Left lobe of liver (tissue), 2 donors: Measurements from ENCODE around the gene FARSA. TPM values are rescaled to one million over a fixed set of nuclear protein-coding genes. Genes with fewer than 3 reads are reported as not detected.
A peak's percentile ranks its signal among the peaks of the same experiment; 100 is the strongest.
"Not testable (repeated sequence)": the region's sequence is repeated elsewhere in the genome, so short reads cannot be mapped to it uniquely, and the experiment has no call there.

Source experiments
- ATAC-seq: fragments of 200-7000 bp; cut with Tn5 transposase; one replicate; pipeline ENCODE4 v1.9.1; 2020; ENCODE audit warnings: mild to moderate bottlenecking, moderate library complexity
- DNase-seq: peaks from one replicate; pipeline ENCODE4 v3.0.0-alpha.2; 2020; ENCODE audit warnings: low spot score
- total RNA-seq: library from RNA; stranded (reverse); gene quantifications from one replicate; pipeline ENCODE4 v1.2.1, GENCODE V29; 2021
- donor health status: DM: no; HTN: no; CAD: no; lungs with moderate emphysema.
- donor health status: DM: no; HTN: yes; CAD: no.

The FARSA gene
- total RNA-seq, 1 donor from 2014 or later, result 34.2 TPM

DNA sequence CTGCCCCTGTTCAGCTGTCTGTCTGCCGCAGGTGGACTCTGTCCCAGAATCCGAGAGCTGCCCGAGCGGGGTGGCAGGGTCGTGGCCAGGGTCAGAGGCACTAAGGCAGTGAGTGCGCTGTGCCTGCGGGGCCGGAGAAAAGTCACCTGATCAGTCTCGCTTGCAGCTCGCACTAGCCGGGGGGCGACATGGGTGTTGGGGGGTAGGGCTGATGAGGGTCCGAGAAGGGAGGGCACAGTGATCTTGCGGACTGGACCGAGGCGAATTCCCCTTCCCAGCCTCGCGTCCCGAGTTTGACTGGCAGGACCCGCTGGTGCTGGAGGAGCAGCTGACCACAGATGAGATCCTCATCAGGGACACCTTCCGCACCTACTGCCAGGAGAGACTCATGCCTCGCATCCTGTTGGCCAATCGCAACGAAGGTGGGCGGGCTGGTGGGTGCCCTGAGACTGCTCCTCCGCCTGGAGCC lies 41.9 kb downstream of the FARSA start:
- peak; percentile 67 for DNase-seq
- ATAC-seq, result peak; percentile 39

DNA sequence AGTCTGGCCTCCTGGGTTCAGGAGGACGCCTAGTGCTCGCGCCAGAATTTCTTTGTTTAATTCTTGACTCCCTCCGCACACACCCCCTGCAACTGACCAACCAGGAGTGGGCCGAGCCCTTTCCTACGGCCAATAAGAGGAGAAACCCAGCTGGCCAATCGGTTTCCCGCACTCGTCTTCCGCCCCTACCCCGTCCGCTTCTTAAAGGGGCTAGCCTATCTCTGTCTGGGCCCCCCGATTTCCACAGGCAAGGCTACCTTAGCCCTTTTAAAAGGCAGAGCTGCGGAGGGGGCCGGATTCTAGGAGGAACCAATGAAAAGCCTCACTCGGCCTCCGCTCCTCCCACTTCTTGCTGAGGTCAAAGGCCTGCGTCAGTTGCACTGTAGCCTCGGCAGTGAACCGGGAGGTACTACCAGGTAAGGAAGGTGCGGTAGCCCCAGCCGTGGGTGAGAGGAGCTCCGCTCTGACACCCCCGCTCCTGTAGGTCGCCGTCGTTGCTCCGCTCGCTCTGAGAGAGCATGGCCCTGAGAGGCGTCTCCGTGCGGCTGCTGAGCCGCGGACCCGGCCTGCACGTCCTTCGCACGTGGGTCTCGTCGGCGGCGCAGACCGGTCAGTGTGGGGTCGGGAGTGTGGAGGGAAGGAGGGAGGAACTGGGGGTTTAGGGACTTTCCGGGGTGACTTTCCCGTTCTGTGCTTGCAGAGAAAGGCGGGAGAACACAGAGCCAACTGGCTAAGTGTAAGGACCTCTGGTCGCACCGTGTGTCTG lies 42.5 kb downstream of the FARSA start, which contains the start of gene GCDH:
TSS of gene GCDH (plus strand) at position 374 of the 766 bp plus-strand sequence. CDS start at position 519, 145 bp downstream.
- ATAC-seq, result peak; percentile 91
- peak; percentile 98 for DNase-seq

DNA sequence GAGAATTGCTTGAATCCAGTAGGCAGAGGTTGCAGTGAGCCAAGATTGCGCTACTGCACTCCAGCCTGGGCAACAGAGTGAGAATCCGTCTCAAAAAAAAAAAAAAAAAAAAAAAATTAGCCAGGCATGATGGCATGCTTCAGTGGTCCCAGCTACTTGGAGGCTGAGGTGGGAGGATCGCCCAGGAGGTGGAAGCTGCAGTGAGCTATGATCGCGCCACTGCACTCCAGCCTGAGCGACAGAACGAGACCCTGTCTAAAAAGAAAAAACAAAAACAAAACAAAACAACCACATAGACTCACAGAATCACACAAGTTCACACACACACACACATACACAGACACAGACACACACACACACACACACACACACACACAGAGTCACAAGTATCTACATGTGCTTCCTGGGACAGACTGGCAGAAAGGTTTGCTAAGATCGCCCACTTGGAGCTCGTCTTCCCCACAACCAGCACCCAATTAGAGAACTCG lies 43.2 kb downstream of the FARSA start:
- not testable (repeated sequence) for ATAC-seq, DNase-seq

DNA sequence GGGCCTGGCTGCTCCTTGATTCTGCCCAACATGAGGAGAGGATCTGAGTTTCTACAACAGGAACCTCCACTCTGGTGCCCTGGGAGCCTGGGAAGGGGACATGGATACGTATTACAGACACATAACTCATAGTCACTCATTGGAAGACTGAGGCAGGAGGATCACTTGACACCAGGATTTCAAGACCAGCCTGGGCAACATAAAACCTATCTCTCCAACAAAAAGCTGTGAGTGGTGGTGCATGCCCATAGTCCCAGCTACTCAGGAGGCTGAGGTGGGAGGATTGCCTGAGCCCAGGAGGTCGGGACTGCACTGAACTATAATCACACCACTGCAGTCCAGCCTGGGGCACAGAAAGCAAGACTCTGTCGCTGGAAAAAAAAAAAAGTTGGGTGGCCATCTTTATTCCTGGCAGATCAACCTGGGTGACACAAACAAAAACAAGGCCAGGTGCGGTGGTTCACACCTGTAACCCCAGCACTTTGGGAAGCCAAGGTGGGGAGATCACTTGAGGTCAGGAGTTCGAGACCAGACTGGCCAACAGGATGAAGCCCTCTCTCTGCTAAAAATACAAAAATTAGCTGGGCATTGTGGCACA lies 45.4 kb downstream of the FARSA start:
- no peak for DNase-seq
- no peak for ATAC-seq

DNA sequence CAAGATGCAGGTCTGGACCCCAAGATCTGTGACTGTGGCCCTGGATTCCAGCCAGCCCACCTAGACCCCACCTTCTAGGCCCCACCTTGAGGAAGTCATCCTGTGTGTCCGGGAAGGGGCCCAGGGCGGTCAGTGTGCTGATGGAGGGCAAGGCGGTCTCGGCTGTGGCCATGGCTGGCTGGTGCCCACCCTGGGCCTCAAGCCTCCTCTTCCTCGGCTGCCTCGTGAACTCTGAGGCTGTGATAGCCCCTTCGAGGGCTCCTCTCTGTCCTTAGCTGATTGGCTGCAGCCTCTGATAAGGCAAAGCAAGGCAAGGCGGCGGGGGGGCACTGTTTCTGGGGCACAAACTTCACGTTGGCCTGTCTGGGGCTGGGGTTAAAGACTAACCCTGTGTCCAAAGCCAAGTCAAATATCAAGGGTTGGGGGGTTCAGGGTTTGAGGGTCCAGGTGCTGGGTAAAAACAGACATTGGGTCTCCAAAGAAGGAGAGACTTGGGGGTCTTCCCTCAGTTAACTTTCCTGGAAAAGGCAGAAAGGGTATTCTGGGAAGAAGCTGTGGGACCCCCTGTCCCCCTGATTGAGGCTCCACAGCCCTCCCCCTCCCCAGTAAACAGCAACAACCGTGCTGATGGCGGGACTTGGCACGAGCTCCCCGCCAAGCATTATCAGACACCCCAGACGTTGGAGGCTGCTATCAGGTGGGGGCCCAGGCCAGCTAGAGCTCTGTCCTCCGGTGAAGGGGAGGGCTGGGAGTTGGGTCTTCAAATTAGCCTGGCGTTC lies 46.4 kb downstream of the FARSA start, which contains the start of gene KLF1:
TSS of gene KLF1 (minus strand) at position 233 of the 779 bp plus-strand sequence. CDS start at position 172, 61 bp downstream.
- no peak for ATAC-seq

DNA sequence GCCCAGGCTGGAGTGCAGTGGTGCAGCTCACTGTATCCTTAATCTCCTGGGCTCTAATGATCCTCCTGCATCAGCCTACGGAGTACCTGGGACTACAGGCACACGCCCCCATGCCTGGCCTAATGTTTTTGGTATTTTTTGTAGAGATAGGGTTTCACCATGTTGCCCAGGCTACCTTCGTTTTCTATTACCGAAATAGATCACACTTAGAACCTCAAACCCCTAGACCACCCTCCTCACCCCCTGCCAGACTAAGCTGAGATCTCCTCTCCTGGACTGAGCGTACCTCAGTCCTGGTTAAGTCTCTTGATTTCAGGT lies 46.9 kb downstream of the FARSA start:
- no peak for ATAC-seq
- no peak for DNase-seq

More for the DNA sequence above, 46.4 kb downstream of the FARSA start, which contains the start of gene KLF1:
- DNase-seq, result no peak

DNA sequence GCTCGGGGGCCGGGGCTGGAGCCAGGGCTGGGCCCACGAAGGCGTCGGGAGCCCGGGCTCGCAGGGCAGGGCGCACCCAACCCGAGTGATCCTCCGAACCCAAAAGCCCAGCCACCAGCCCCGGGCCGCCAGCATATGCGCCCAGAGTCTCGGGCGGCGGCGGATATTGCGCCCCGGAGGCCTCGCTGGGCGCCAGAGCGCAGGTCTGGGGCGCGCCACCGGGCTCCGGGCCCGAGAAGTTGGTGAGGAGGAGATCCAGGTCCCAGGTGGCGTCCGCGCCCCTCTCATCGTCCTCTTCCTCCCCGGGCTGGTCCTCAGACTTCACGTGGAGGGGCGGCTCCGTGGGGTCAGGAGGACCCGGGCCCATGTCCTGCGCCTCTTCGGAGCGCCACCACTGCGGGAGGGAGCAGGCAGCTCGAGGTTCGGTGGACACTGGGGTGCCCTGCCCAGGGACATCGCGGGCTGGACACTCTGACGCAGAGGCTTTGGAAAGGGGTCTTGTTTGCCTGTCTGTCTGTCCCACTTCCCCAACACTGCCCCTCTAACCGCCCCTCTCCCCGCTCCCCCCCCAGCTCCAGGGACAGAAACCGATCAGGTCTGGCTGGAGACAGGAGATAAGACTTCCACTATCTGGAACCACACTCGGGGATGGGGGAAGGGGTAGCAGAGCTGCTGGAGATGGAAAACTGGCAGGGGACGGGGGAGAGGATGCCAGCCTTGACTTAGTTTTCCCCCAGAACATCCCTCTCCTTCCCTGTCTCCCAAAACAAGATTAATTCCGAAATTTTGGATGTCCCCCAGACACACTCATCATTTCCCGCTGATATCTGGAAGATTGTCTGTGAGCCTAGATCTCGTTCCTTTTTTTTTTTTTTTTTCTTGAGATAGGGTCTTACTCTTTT lies 47.5 kb downstream of the FARSA start:
- ATAC-seq (no peak), DNase-seq (no peak)

DNA sequence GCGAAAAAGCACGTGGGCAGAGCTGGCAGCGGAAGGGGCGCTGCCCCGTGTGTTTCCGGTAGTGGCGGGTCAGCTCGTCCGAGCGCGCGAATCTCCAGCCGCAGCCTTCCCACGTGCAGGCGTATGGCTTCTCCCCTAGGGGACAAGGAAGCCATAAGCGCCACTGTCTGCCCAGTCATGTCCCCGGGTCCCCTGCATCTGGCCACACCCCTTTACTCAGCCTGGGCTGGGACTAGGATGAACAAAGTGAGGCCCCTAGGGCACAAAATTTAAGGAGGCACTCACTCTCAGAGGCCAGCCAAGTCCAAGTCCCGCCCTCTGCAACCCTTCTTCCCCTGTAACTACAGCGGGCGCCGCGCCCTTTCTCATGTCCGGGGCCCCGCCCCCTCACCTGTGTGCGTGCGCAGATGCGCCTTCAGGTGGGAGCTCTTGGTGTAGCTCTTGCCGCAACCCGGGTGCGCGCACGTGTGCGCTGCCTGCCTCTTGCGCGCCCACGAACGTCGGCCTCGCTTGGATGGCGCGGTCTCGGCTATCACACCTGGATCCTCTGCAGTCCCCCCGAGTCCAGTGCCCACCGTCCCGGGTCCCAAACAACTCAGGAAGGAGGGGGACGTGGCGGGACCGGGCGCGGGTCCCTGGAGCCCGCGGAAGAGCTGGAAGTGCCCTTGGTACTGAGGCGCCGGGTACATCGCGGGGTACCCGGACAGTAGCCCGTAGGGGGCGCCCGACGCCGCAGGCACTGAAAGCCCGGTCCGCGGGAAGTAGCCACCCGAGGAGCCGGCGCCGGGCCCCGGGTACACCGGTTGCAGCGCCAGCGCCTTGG lies 48.4 kb downstream of the FARSA start:
- ATAC-seq (peak; percentile 53), DNase-seq (peak; percentile 71)

DNA sequence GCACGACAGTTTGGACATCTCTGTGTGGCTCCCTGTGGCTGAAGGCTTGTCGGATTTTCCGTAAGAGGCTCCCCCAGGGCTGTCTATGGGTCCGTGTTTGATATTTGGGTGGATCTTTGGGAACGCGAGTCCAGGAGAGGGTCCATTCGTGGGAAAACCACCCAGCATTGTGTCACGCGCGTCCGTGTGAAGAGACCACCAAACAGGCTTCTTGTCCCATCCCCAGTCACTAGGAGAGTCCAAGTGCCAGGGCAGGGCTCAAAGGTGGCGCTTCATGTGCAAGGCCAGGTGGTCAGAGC lies 48.9 kb downstream of the FARSA start:
- no peak for DNase-seq
- ATAC-seq, result no peak

DNA sequence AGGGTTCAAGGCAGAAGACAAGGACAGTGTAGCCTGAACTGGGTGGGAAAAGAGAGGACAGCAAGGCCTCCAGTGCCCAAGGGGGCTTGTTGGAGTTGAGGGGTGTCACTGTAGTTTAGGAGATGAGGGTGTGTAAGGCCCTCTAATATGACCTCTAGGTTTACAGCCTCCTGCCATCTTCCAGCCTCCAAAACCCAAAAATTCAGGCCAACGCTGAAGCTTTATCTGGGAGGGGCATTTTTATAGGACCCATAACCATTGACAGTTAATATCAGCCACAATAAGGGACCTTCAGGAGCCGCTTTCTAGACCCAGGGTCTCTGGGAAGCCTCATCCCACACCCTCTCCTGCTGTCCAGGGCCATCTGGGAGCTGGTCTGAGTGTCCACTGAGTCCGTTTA lies 49.3 kb downstream of the FARSA start:
- no peak for DNase-seq
- no peak for ATAC-seq

DNA sequence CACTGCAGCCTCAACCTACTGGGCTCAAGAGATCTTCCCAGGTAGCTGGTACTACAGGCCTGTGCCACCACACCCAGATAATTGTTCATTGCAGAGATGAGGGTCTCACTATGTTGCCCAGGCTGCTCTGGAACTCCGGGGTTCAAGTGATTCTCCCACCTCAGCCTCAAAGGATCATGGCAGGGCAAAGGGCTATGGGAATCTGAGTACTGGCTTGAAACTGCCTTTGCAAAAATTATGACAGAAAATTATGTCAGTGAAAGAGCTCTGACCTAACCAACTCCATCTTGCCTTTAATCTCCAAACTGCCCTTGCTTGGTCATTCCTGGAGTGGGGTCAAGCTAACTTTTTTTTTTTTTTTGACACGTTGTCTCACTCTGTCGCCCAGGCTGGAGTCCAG lies 50.9 kb downstream of the FARSA start:
- no peak for ATAC-seq

DNA sequence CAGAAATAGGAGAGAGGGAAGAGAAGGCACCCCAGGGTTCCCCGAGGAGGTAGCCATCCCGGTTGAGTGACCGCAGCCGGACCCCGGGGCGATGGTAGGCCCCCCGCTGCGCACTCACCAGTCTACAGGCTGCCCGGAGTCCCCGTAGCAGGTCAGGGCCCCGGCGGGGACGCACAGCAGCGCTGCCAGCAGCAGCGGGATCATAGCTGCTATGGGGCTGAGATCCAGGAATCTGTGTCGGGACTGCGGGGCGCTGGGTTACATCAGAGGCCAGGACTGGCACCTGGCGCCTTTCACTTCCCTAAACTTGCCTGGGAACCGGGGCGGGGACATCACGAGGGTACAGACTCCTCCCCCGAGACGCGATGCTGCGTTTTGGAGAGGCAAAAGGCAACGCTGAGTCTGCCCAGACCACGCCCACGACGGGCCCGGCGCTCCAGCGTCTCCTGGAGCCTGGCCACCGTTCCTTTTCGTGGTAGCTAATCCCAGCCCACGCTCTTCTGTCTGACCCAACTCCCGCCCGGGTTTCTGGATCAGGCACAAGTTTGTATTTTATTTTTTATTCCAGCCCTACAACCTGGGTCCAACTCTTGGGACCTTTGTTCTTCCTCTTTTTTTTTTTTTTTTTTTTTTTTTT lies 52.2 kb downstream of the FARSA start, which contains the start of gene DNASE2:
TSS of gene DNASE2 (minus strand) at position 278 of the 637 bp plus-strand sequence. CDS start at position 204, 74 bp downstream.
- peak; percentile 99 for DNase-seq
- ATAC-seq, result peak; percentile 90

More for the DNA sequence above, 50.9 kb downstream of the FARSA start:
- DNase-seq, result no peak

DNA sequence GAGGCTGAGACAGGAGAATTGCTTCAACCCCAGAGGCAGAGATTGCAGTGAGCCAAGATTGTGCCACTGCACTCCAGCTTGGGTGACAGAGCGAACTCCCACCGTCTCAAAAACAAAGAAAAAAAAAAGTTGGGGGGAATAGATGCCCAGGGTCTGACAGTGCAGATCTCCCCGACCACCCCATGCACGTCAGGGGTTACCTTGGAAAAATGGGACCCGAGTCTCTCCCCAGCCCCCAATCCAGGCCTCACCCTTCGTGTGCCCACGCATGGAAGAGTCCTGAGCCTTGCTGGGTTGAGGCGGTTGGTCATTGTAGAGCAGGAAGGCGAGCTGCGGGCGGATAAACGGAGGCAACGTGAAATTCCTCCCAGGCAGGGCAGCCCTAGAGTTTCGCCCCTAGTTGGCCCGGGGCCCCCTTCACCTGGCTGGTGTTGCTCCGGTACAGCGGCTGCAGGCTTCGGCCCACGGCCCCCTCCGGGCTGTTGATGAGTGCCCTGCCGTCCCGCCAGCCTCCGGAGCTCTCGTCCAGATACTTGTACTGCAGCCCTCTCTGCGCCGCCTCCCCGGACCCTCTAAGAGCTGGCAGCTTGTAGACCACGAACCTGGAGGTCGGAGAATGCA lies 52.9 kb downstream of the FARSA start:
- DNase-seq, result peak; percentile 55

DNA sequence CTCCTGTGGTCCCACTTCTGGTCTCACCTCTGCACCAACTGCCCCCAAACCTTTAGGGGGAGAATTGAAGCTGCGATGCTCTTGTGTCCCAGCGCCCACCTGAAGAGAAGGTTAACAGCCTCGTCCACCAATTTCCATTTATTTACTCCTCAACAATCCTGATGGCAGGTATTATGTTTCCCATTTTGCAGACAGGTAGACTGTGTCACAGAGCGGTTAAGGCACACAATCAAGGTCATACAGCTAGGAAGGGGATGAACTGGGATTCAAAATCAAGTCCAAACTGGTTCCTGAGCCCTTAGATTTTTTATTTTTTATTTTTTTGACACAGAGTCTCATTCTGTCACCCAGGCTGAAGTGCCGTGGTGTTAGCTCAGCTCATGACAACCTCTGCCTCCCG lies 58.4 kb downstream of the FARSA start:
- ATAC-seq, result no peak
- DNase-seq, result no peak

More for the DNA sequence above, 52.9 kb downstream of the FARSA start:
- ATAC-seq, result peak; percentile 46

DNA sequence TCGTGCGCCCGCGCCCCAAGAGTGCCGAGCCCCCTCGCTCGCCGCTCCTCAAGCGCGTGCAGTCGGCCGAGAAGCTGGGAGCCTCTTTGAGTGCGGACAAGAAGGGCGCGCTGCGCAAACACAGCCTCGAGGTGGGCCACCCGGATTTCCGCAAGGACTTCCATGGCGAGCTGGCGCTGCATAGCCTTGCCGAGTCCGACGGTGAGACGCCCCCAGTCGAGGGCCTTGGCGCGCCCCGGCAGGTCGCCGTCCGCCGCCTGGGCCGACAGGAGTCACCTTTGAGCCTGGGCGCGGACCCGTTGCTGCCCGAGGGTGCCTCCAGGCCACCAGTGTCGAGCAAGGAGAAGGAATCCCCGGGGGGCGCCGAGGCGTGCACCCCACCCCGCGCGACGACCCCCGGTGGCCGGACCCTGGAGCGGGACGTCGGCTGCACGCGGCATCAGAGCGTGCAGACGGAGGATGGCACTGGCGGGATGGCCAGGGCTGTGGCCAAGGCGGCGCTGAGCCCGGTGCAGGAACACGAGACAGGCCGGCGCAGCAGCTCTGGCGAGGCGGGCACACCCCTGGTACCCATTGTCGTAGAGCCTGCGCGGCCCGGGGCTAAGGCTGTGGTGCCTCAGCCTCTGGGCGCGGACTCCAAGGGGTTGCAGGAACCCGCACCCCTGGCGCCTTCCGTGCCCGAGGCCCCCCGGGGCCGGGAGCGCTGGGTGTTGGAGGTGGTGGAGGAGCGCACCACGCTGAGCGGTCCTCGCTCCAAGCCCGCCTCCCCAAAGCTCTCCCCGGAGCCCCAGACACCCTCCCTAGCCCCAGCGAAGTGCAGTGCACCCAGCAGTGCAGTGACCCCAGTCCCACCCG lies 59.4 kb downstream of the FARSA start:
- ATAC-seq (no peak), DNase-seq (no peak)

DNA sequence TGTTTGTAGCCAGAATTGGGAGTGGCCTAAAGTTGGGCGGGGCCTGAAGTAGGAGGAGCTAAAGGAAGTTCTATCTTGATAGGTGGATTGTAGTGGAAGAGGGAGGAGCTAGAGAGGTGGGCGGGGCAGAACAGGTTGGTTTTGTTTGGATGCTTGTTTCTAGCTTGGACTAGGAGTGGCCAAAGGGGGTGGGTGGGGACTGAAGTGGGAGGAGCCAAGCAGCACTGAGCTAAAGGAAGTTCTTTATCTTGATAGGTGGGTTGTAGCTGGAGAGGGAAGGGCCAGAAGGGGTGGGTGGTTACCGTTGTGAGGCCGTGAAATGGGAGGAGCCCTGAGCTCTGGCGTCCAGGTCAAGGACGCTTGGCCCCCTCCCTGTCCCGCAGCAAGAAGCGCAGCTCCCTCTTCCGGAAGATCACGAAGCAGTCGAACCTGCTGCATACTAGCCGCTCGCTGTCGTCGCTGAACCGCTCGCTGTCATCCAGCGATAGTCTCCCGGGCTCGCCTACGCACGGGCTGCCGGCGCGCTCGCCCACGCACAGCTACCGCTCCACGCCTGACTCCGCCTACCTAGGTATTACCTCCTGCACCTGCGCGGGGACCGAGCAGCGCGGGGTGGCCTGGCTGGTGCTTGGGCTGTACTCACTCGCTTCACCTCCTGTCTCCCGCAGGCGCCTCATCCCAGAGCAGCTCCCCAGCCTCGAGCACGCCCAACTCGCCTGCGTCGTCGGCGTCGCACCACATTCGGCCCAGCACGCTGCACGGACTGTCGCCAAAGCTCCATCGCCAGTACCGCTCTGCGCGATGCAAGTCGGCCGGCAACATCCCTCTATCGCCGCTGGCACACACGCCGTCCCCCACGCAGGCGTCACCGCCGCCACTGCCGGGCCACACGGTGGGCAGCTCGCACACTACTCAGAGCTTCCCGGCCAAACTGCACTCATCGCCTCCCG lies 60.3 kb downstream of the FARSA start:
- peak; percentile 71 for ATAC-seq
- peak; percentile 58 for DNase-seq
